ENCODE results near the gene PPP6R3. TPM values are rescaled to one million over a fixed set of nuclear protein-coding genes. Genes with fewer than 3 reads are reported as not detected.
"Not testable (repeated sequence)": the region's sequence is repeated elsewhere in the genome, so short reads cannot be mapped to it uniquely, and the experiment has no call there.

Gene PPP6R3
- total RNA-seq, 2 experiments from 2014 or later: 108 to 110 TPM

- intact Hi-C loops (cut with micrococcal nuclease): no loop called here
- H3K4me1 Mint-ChIP-seq (ENCODE audit: low read depth): no peaks in the 10 kb centered on the region
- H3K27ac Mint-ChIP-seq: no peak overlapping the region
- ChIA-PET CTCF (no interaction called here), POLR2A (no interaction called here)
- H3K4me3 Mint-ChIP-seq: no peak overlapping the region
- DNase-seq: no peak
- peaks cover 19% of the 10 kb centered on the region for H3K9me3 Mint-ChIP-seq
- no peaks in the 10 kb centered on the region for H3K27me3 Mint-ChIP-seq
- peaks cover 17% of the 10 kb centered on the region for H3K36me3 Mint-ChIP-seq
Measured at GRCh38 chr11:68425866-68426380, 34.6 kb upstream of the PPP6R3 start.

GRCh38 chr11:68429661-68430060 is 30.9 kb upstream of the PPP6R3 start:
- Mint-ChIP-seq H3K36me3 (peaks cover 17% of the 10 kb centered on the region), H3K27me3 (no peaks in the 10 kb centered on the region), H3K27ac (no peak overlapping the region), H3K4me3 (no peak overlapping the region), H3K9me3 (peaks cover 19% of the 10 kb centered on the region), H3K4me1 (ENCODE audit: low read depth) (no peaks in the 10 kb centered on the region)
- ChIA-PET CTCF (no interaction called here), POLR2A (no interaction called here)
- intact Hi-C loops (cut with micrococcal nuclease): no loop called here
- no peak for DNase-seq

- no peak overlapping the region for H3K4me3 Mint-ChIP-seq
- H3K36me3 Mint-ChIP-seq: peaks cover 17% of the 10 kb centered on the region
- H3K9me3 Mint-ChIP-seq: peaks cover 19% of the 10 kb centered on the region
- ChIA-PET POLR2A (no interaction called here), CTCF (no interaction called here)
- H3K27me3 Mint-ChIP-seq: no peaks in the 10 kb centered on the region
- DNase-seq: no peak
- intact Hi-C loops (cut with micrococcal nuclease): no loop called here
- no peak overlapping the region for H3K27ac Mint-ChIP-seq
- no peaks in the 10 kb centered on the region for H3K4me1 Mint-ChIP-seq (ENCODE audit: low read depth)
Measured at GRCh38 chr11:68430384-68430783, 30.2 kb upstream of the PPP6R3 start.

GRCh38 chr11:68430801-68431200 is 29.8 kb upstream of the PPP6R3 start:
- ChIA-PET POLR2A (no interaction called here), CTCF (no interaction called here)
- no peak for DNase-seq
- peaks cover 17% of the 10 kb centered on the region for H3K36me3 Mint-ChIP-seq
- intact Hi-C loops (cut with micrococcal nuclease): no loop called here
- H3K9me3 Mint-ChIP-seq: peaks cover 19% of the 10 kb centered on the region
- H3K27ac Mint-ChIP-seq: no peak overlapping the region
- no peaks in the 10 kb centered on the region for H3K27me3 Mint-ChIP-seq
- no peak overlapping the region for H3K4me3 Mint-ChIP-seq
- no peaks in the 10 kb centered on the region for H3K4me1 Mint-ChIP-seq (ENCODE audit: low read depth)

- peaks cover 17% of the 10 kb centered on the region for H3K36me3 Mint-ChIP-seq
- ChIA-PET POLR2A (no interaction called here), CTCF (no interaction called here)
- H3K27me3 Mint-ChIP-seq: no peaks in the 10 kb centered on the region
- intact Hi-C loops (cut with micrococcal nuclease): no loop called here
- H3K27ac Mint-ChIP-seq: no peak overlapping the region
- H3K9me3 Mint-ChIP-seq: peaks cover 19% of the 10 kb centered on the region
- DNase-seq: no peak
- no peaks in the 10 kb centered on the region for H3K4me1 Mint-ChIP-seq (ENCODE audit: low read depth)
- H3K4me3 Mint-ChIP-seq: no peak overlapping the region
Measured at GRCh38 chr11:68431984-68432645, 28.4 kb upstream of the PPP6R3 start.

GRCh38 chr11:68432874-68433273 is 27.7 kb upstream of the PPP6R3 start:
- no peaks in the 10 kb centered on the region for H3K27me3 Mint-ChIP-seq
- H3K9me3 Mint-ChIP-seq: peaks cover 19% of the 10 kb centered on the region
- DNase-seq: no peak
- no peak overlapping the region for H3K4me3 Mint-ChIP-seq
- POLR2A ChIA-PET: no interaction called here
- H3K36me3 Mint-ChIP-seq: peaks cover 17% of the 10 kb centered on the region
- H3K27ac Mint-ChIP-seq: no peak overlapping the region
- CTCF ChIA-PET: no interaction called here
- peaks cover 4% of the 10 kb centered on the region for H3K4me1 Mint-ChIP-seq (ENCODE audit: low read depth)
- intact Hi-C loops (cut with micrococcal nuclease): no loop called here

- Mint-ChIP-seq H3K36me3 (peaks cover 17% of the 10 kb centered on the region), H3K9me3 (peaks cover 19% of the 10 kb centered on the region), H3K27me3 (no peaks in the 10 kb centered on the region), H3K27ac (no peak overlapping the region), H3K4me3 (no peak overlapping the region), H3K4me1 (ENCODE audit: low read depth) (peaks cover 4% of the 10 kb centered on the region)
- ChIA-PET CTCF (interaction anchor here (0.6 kb wide), 1 partner anchor 176 kb away, joined by 3 read pairs; no protein-coding TSS in a partner anchor), POLR2A (no interaction called here)
- intact Hi-C loops (cut with micrococcal nuclease): no loop called here
- no peak for DNase-seq
Measured at GRCh38 chr11:68433541-68433940, 27.0 kb upstream of the PPP6R3 start.

GRCh38 chr11:68434159-68434558 is 26.4 kb upstream of the PPP6R3 start:
- H3K27me3 Mint-ChIP-seq; POLR2A ChIA-PET; intact Hi-C loops (cut with micrococcal nuclease); H3K4me1 Mint-ChIP-seq (ENCODE audit: low read depth); H3K4me3 Mint-ChIP-seq; H3K27ac Mint-ChIP-seq; DNase-seq: not testable (repeated sequence)
- Mint-ChIP-seq H3K36me3 (peaks cover 15% of the 10 kb centered on the region), H3K9me3 (peaks cover 16% of the 10 kb centered on the region)
- CTCF ChIA-PET: interaction anchor here (0.6 kb wide), 1 partner anchor 177 kb away, joined by 3 read pairs; no protein-coding TSS in a partner anchor

GRCh38 chr11:68436162-68436888 is 24.2 kb upstream of the PPP6R3 start:
- Mint-ChIP-seq H3K27me3 (no peaks in the 10 kb centered on the region), H3K4me1 (ENCODE audit: low read depth) (peaks cover 4% of the 10 kb centered on the region)
- POLR2A ChIA-PET: no interaction called here

GRCh38 chr11:68436985-68437926 is 23.3 kb upstream of the PPP6R3 start:
- ChIA-PET POLR2A (no interaction called here), CTCF (interaction anchor here (0.6 to 0.7 kb wide), 2 partner anchors 11 to 118 kb away, joined by 3 read pairs; no protein-coding TSS in a partner anchor)
- Mint-ChIP-seq H3K27me3 (no peaks in the 10 kb centered on the region), H3K36me3 (no peaks in the 10 kb centered on the region), H3K27ac (no peak overlapping the region), H3K9me3 (no peaks in the 10 kb centered on the region), H3K4me3 (no peak overlapping the region), H3K4me1 (ENCODE audit: low read depth) (peaks cover 4% of the 10 kb centered on the region)
- no peak for DNase-seq
- intact Hi-C loops (cut with micrococcal nuclease): no loop called here

More at GRCh38 chr11:68436162-68436888, 24.2 kb upstream of the PPP6R3 start:
- no peaks in the 10 kb centered on the region for H3K9me3 Mint-ChIP-seq
- CTCF ChIA-PET: no interaction called here
- no peaks in the 10 kb centered on the region for H3K36me3 Mint-ChIP-seq
- DNase-seq: no peak
- intact Hi-C loops (cut with micrococcal nuclease): no loop called here
- no peak overlapping the region for H3K4me3 Mint-ChIP-seq
- H3K27ac Mint-ChIP-seq: no peak overlapping the region

GRCh38 chr11:68437927-68438657 is 22.5 kb upstream of the PPP6R3 start:
- DNase-seq: no peak
- no peaks in the 10 kb centered on the region for H3K36me3 Mint-ChIP-seq
- ChIA-PET CTCF (no interaction called here), POLR2A (no interaction called here)
- peaks cover 4% of the 10 kb centered on the region for H3K4me1 Mint-ChIP-seq (ENCODE audit: low read depth)
- H3K4me3 Mint-ChIP-seq: no peak overlapping the region
- H3K9me3 Mint-ChIP-seq: no peaks in the 10 kb centered on the region
- no peak overlapping the region for H3K27ac Mint-ChIP-seq
- H3K27me3 Mint-ChIP-seq: no peaks in the 10 kb centered on the region
- intact Hi-C loops (cut with micrococcal nuclease): no loop called here
